A673 (cell line): ENCODE results near the gene ZNF740. TPM values are rescaled to one million over a fixed set of nuclear protein-coding genes. Genes with fewer than 3 reads are reported as not detected.
"Not testable (repeated sequence)": the region's sequence is repeated elsewhere in the genome, so short reads cannot be mapped to it uniquely, and the experiment has no call there.

Source experiments
- BruUV-seq: library from RNA; stranded (reverse); fragments of 400-500 nt; replicated peaks from 2 replicates; lab custom pipeline; 2021; lab: Mats Ljungman, UMichigan
- CTCF ChIA-PET: fragments of 300-600 bp; sonication (Branson Sonifier 250); formaldehyde crosslinking; loops from one replicate; lab custom pipeline; 2022; ENCODE audit warnings: antibody characterized with exemption; lab: Charles Lee
- POLR2A ChIA-PET: fragments of 300-600 bp; sonication (Branson Sonifier 250); formaldehyde crosslinking; loops from one replicate; lab custom pipeline; 2022; ENCODE audit warnings: antibody characterized with exemption; ENCODE audit not compliant: low non-redundant PET; lab: Charles Lee
- DNase-seq: peaks from one replicate; pipeline ENCODE4 v3.0.0-alpha.2; 2015; ENCODE audit warnings: low spot score
- H3K27ac ChIP-seq: fragments of 200-600 bp; sonication (generic); 2 replicates; pipeline ENCODE4 v1.5.1; 2016; ENCODE audit warnings: mixed run types, low read depth, mild to moderate bottlenecking, mixed read lengths, antibody characterized with exemption, low read length; ENCODE audit not compliant: poor library complexity, severe bottlenecking
- H3K27me3 ChIP-seq: fragments of 200-600 bp; sonication (generic); replicated peaks from 2 replicates; pipeline ENCODE4 v1.6.1; 2017; ENCODE audit warnings: mixed run types, low read depth, mild to moderate bottlenecking, mixed read lengths, antibody characterized with exemption, low read length; ENCODE audit not compliant: insufficient read depth, poor library complexity
- H3K36me3 ChIP-seq: fragments of 200-600 bp; sonication (generic); 2 replicates; pipeline ENCODE4 v1.6.1; 2016; ENCODE audit warnings: mixed run types, mild to moderate bottlenecking, mixed read lengths, antibody characterized with exemption, low read length; ENCODE audit not compliant: insufficient read depth, poor library complexity, severe bottlenecking
- H3K4me1 ChIP-seq: fragments of 200-600 bp; sonication (generic); 2 replicates; pipeline ENCODE4 v1.6.1; 2017; ENCODE audit warnings: mixed run types, mild to moderate bottlenecking, mixed read lengths, antibody characterized with exemption, low read length; ENCODE audit not compliant: insufficient read depth, poor library complexity, severe bottlenecking
- H3K4me3 ChIP-seq: fragments of 200-600 bp; sonication (generic); 2 replicates; pipeline ENCODE4 v1.5.1; 2016; ENCODE audit warnings: low read depth, mixed run types, mild to moderate bottlenecking, mixed read lengths, low read length; ENCODE audit not compliant: poor library complexity, severe bottlenecking
- H3K9me3 ChIP-seq: fragments of 200-600 bp; sonication (generic); 2 replicates; pipeline ENCODE4 v1.6.1; 2016; ENCODE audit warnings: mixed run types, low read depth, mild to moderate bottlenecking, mixed read lengths, antibody characterized with exemption, low read length; ENCODE audit not compliant: poor library complexity, severe bottlenecking
- CTCF ChIP-seq: fragments of 300-800, 200-600 bp; sonication (generic); conservative IDR thresholded peaks from 2 replicates; pipeline ENCODE4 v1.5.1; 2017; ENCODE audit warnings: low read depth, mild to moderate bottlenecking, antibody characterized with exemption, low read length, moderate library complexity, mixed read lengths
- EZH2 ChIP-seq: fragments of 200-600 bp; sonication (generic); IDR thresholded peaks from 2 replicates; pipeline ENCODE4 v1.6.1; 2017; ENCODE audit warnings: borderline replicate concordance, low read depth, mild to moderate bottlenecking, mixed read lengths, antibody characterized with exemption, low read length; ENCODE audit not compliant: poor library complexity, severe bottlenecking
- intact Hi-C: fragments of 100-400 bp; cut with micrococcal nuclease; formaldehyde crosslinking; loops from one replicate; pipeline ENCODE4 v1.10.0; 2022; ENCODE audit not compliant: unreplicated experiment
- total RNA-seq: library from RNA; stranded (reverse); gene quantifications from 2 replicates; pipeline ENCODE4 v1.2.3, GENCODE V29; 2021

The ZNF740 gene
- total RNA-seq, 1 experiment from 2014 or later, result 48.6 TPM

- CTCF ChIA-PET, result interaction anchor here (1.2 kb wide), 1 partner anchor 95 kb away, joined by 3 read pairs; no protein-coding TSS in a partner anchor
- no peak for DNase-seq
Observed at GRCh38 chr12:53161119-53161911, 19.2 kb upstream of the ZNF740 start.

GRCh38 chr12:53163008-53163407 lies 17.5 kb upstream of the ZNF740 start:
- H3K4me3 ChIP-seq, H3K27ac ChIP-seq, H3K4me1 ChIP-seq, CTCF ChIA-PET, POLR2A ChIA-PET, H3K36me3 ChIP-seq, BruUV-seq, H3K9me3 ChIP-seq, DNase-seq, H3K27me3 ChIP-seq, intact Hi-C loops: not testable (repeated sequence)

More at GRCh38 chr12:53161119-53161911, 19.2 kb upstream of the ZNF740 start:
- Histone ChIP-seq H3K27me3 (no peaks in the 10 kb centered on the region), H3K4me3 (no peak overlapping the region), H3K27ac (no peak overlapping the region), H3K36me3 (no peaks in the 10 kb centered on the region), H3K9me3 (no peaks in the 10 kb centered on the region), H3K4me1 (peaks cover 3% of the 10 kb centered on the region)
- no TSS peak for BruUV-seq
- POLR2A ChIA-PET, result no interaction called here
- TF ChIP-seq EZH2 (no peak), CTCF (no peak)
- intact Hi-C loops, result no loop called here

- H3K27ac ChIP-seq, result no peak overlapping the region
- CTCF ChIA-PET, result no interaction called here
- H3K36me3 ChIP-seq, result no peaks in the 10 kb centered on the region
- POLR2A ChIA-PET, result no interaction called here
- H3K4me1 ChIP-seq, result no peaks in the 10 kb centered on the region
- intact Hi-C loops, result no loop called here
- no peak for DNase-seq
- no peak overlapping the region for H3K4me3 ChIP-seq
- H3K27me3 ChIP-seq, result no peaks in the 10 kb centered on the region
- no peaks in the 10 kb centered on the region for H3K9me3 ChIP-seq
- BruUV-seq, result no TSS peak
- TF ChIP-seq CTCF, result no peak
- TF ChIP-seq EZH2, result no peak
Observed at GRCh38 chr12:53166837-53167236, 13.7 kb upstream of the ZNF740 start.

GRCh38 chr12:53169644-53170043 lies 10.9 kb upstream of the ZNF740 start:
- ChIA-PET CTCF (no interaction called here), POLR2A (no interaction called here)

More at GRCh38 chr12:53169644-53170043, 10.9 kb upstream of the ZNF740 start:
- Histone ChIP-seq H3K9me3 (no peaks in the 10 kb centered on the region), H3K36me3 (no peaks in the 10 kb centered on the region), H3K27ac (no peak overlapping the region), H3K4me1 (no peaks in the 10 kb centered on the region), H3K27me3 (no peaks in the 10 kb centered on the region), H3K4me3 (no peak overlapping the region)
- no peak for DNase-seq
- TF ChIP-seq CTCF (no peak), EZH2 (no peak)
- BruUV-seq, result no TSS peak
- intact Hi-C loops, result no loop called here
